ENCODE measurements around the gene INSM1.

Gene INSM1, protein sequence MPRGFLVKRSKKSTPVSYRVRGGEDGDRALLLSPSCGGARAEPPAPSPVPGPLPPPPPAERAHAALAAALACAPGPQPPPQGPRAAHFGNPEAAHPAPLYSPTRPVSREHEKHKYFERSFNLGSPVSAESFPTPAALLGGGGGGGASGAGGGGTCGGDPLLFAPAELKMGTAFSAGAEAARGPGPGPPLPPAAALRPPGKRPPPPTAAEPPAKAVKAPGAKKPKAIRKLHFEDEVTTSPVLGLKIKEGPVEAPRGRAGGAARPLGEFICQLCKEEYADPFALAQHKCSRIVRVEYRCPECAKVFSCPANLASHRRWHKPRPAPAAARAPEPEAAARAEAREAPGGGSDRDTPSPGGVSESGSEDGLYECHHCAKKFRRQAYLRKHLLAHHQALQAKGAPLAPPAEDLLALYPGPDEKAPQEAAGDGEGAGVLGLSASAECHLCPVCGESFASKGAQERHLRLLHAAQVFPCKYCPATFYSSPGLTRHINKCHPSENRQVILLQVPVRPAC

DNA sequence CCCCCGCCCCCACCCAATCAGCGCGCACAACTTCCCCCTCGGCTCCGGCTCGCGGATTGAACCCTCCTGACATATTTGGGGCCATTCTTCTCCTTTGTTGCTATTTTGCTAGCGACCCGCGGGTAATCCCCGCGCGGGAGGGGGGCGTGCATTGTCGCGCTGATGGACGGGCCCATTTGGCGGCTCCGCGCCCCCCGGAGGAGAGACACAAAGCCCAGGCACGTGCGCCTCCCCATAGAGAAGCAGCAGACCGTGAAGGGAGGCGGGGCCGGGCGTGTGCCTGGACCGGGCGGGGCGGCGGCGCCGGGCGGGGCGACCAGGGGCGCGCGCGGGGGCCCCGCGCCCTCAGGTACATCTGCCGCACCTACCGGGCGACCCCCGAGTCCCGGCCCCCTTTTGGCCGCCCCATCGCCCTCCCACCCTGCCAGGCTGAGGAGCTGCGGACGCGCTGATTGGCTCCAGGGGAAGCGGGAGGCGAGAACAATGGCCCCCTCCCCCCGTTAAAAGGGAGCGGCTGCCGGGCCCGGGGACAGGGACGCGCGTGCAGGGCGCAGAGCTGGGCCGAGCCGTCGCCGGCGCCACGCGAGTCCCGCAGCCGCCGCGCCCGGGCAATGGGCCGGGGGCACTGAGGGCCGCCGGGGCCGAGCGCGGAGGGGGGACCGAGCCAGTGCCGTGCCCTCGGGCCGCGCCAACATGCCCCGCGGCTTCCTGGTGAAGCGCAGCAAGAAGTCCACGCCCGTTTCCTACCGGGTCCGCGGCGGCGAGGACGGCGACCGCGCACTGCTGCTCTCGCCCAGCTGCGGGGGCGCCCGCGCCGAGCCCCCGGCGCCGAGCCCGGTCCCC, at the start of gene INSM1:
TSS of gene INSM1 (plus strand) at position 530 of the 843 bp plus-strand sequence. CDS start at position 694, 164 bp downstream.
- H3K4me3 ChIP-seq (replicated peaks; ENCODE audit: low read depth, low read length) = no peak within 1 kb of the TSS
- TF ChIP-seq, protein P1, sequence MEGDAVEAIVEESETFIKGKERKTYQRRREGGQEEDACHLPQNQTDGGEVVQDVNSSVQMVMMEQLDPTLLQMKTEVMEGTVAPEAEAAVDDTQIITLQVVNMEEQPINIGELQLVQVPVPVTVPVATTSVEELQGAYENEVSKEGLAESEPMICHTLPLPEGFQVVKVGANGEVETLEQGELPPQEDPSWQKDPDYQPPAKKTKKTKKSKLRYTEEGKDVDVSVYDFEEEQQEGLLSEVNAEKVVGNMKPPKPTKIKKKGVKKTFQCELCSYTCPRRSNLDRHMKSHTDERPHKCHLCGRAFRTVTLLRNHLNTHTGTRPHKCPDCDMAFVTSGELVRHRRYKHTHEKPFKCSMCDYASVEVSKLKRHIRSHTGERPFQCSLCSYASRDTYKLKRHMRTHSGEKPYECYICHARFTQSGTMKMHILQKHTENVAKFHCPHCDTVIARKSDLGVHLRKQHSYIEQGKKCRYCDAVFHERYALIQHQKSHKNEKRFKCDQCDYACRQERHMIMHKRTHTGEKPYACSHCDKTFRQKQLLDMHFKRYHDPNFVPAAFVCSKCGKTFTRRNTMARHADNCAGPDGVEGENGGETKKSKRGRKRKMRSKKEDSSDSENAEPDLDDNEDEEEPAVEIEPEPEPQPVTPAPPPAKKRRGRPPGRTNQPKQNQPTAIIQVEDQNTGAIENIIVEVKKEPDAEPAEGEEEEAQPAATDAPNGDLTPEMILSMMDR (IDR thresholded peaks at IDR 0.05; ENCODE audit: low read depth, low read length, missing control alignments) = no peak
- no peak for DNase-seq (ENCODE audit: extremely low read depth, low read depth)

DNA sequence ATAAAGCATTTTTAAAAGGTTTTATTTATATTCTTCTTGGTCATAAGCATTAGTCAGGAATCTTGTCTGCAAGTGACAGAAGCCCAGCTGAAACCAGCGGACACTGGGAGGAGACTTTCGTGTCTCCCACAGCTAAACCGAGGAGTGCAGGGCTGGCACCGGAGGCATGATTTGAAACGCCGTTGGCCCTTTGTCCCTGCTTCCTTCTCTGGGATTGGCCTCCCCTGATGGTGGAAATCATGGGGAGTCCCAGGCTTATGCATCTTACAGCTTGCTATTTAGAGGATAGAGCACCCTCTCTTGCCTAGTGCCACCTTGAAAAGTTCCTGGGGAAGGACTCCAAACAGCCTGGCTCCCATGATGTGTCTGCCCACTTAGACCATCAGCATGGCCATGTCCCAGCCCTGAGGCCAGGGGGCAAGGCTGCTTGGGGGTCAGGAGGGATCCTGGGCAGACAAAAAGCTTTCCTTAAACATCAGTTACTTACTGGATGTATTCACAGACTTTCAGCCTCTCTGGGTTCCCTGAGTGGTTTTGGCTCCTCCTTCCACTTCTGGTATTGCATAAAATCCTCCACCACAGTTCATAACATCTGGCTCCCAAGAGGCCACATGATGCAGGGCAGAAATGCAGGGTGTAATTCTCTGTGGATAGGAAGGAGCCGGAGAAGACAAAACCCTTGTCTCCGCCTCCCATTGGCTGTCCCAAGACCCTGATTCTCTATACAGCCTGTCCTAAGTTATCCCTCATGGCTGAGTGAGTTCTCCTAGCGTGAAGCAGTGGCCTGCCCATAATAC, 49.3 kb upstream of the INSM1 start:
- TF ChIP-seq, protein P1 (IDR thresholded peaks at IDR 0.05; ENCODE audit: low read depth, low read length, missing control alignments) = no peak
- H3K4me3 ChIP-seq (replicated peaks; ENCODE audit: low read depth, low read length) = no peak overlapping the region
- no peak for DNase-seq (ENCODE audit: extremely low read depth, low read depth)

DNA sequence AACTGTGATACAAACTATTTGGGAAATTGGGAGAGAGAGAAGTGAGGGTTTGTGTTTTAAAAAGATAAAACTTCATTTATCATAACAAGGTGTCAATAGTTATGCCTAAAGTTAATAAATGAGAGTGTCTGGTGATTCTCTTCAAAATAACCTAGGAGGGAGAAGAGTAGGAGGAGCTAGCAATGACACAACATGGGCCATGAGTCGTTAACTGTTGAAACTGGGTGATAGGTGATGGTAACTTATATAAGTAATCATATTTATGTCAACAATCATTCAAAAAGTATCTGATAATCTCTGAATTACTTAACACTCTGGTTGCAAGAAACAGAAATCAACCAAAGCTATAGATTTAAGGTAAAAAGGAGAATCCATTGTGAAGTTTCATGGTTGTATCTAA, 46.8 kb upstream of the INSM1 start:
- DNase-seq (ENCODE audit: extremely low read depth, low read depth) = no peak
- TF ChIP-seq, protein P1 (IDR thresholded peaks at IDR 0.05; ENCODE audit: low read depth, low read length, missing control alignments) = no peak
- no peak overlapping the region for H3K4me3 ChIP-seq (replicated peaks; ENCODE audit: low read depth, low read length)

DNA sequence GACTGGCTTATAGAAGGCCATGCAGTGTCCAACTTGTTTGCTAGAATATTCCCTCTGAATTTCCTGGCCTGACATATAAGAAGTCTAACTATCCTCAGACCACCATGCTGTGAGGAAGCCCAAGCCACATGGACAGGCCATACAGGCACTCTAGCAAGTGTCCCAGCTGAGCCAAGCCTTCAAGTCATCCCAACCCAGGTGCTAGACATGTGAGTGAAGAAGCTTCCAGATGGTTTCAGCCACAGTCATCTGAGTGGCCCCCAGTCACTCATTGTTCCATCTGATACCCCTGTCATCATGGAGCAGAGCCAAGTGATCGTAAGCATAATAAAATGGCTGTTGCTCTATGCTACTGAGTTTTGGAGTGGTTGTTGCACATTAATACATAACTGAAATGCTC, 46.0 kb upstream of the INSM1 start:
- DNase-seq (ENCODE audit: extremely low read depth, low read depth) = no peak
- H3K4me3 ChIP-seq (replicated peaks; ENCODE audit: low read depth, low read length) = no peak overlapping the region
- TF ChIP-seq, protein P1 (IDR thresholded peaks at IDR 0.05; ENCODE audit: low read depth, low read length, missing control alignments) = no peak

DNA sequence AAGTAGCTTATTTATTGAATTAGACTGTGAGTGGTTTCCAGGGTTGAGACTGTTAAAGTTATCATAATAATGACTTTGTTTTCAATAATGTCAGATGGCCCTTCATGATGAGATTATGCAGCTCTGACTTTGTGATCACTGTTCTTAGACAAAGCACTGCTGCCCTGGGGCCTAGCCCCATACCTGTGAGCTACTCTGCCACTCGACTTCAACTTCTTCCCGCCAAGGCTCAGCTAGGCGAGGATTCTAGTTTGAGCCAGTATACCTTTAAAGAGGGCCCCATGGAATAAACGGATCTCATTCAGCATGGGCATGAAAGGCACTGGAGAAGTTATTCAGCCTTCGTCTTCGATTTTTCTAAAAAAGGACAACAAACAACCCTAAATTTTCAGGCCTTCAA, 45.0 kb upstream of the INSM1 start:
- no peak for DNase-seq (ENCODE audit: extremely low read depth, low read depth)
- no peak overlapping the region for H3K4me3 ChIP-seq (replicated peaks; ENCODE audit: low read depth, low read length)

DNA sequence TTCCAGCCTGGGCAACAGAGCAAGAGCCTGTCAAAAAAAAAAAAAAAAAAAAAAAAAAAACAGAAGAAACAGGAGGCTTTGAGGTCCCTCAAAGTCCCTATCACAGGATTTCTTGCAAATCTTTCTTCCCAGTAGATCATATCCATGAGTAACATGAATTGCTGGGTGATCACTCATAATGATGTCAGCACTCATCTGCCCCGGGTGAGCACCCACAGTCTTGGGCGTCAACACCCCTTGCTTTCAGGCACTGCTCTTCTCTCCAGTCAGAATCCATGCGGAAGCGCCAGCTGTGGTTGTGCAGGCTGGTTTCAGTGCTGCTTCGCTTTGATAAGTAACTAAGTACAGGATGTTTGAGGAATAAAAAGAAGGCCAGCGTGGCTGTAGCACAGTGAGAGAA, 40.2 kb upstream of the INSM1 start:
- H3K4me3 ChIP-seq (replicated peaks; ENCODE audit: low read depth, low read length) = no peak overlapping the region
- DNase-seq (ENCODE audit: extremely low read depth, low read depth) = no peak
- TF ChIP-seq, protein P1 (IDR thresholded peaks at IDR 0.05; ENCODE audit: low read depth, low read length, missing control alignments) = no peak

More for the DNA sequence above, 45.0 kb upstream of the INSM1 start:
- TF ChIP-seq, protein P1 (IDR thresholded peaks at IDR 0.05; ENCODE audit: low read depth, low read length, missing control alignments) = no peak
